ENCODE measurements around the gene RO60.
"Not testable (repeated sequence)": the region's sequence is repeated elsewhere in the genome, so short reads cannot be mapped to it uniquely, and the experiment has no call there.

The RO60 gene

GRCh38 chr1:193036337-193037047, 22.9 kb upstream of the RO60 start:
- ATAC-seq (replicated peaks; ENCODE audit: extremely low read depth, poor library complexity, severe bottlenecking): no peak
- peaks cover 55% of the 10 kb centered on the region for H3K4me1 Mint-ChIP-seq
- H3K9me3 Mint-ChIP-seq: no peaks in the 10 kb centered on the region
- H3K36me3 Mint-ChIP-seq (ENCODE audit: insufficient read depth): peaks cover 3% of the 10 kb centered on the region
- no peak for DNase-seq (ENCODE audit: low spot score in 2 of 2)
- H3K27me3 Mint-ChIP-seq: no peaks in the 10 kb centered on the region
- H3K4me3 Mint-ChIP-seq: no peak overlapping the region
- peak overlapping the region; percentile 58 for H3K27ac Mint-ChIP-seq (ENCODE audit: low read depth)

GRCh38 chr1:193040011-193040410, 19.4 kb upstream of the RO60 start:
- no peaks in the 10 kb centered on the region for H3K27me3 Mint-ChIP-seq
- H3K4me1 Mint-ChIP-seq: peaks cover 40% of the 10 kb centered on the region
- H3K27ac Mint-ChIP-seq (ENCODE audit: low read depth): peak overlapping the region; percentile 30
- no peaks in the 10 kb centered on the region for H3K9me3 Mint-ChIP-seq
- ATAC-seq (replicated peaks; ENCODE audit: extremely low read depth, poor library complexity, severe bottlenecking): no peak
- H3K4me3 Mint-ChIP-seq: no peak overlapping the region
- peaks cover 7% of the 10 kb centered on the region for H3K36me3 Mint-ChIP-seq (ENCODE audit: insufficient read depth)
- no peak for DNase-seq (ENCODE audit: low spot score in 2 of 2)

- Mint-ChIP-seq H3K4me3 (no peak overlapping the region), H3K9me3 (no peaks in the 10 kb centered on the region), H3K27me3 (no peaks in the 10 kb centered on the region), H3K36me3 (ENCODE audit: insufficient read depth) (peaks cover 10% of the 10 kb centered on the region), H3K27ac (ENCODE audit: low read depth) (peak overlapping the region; percentile 14), H3K4me1 (peaks cover 18% of the 10 kb centered on the region)
- DNase-seq (ENCODE audit: low spot score in 2 of 2): no peak
- ATAC-seq (replicated peaks; ENCODE audit: extremely low read depth, poor library complexity, severe bottlenecking): no peak
These were observed 16.4 kb upstream of the RO60 start for GRCh38 chr1:193042766-193043691.

GRCh38 chr1:193048913-193049312, 10.5 kb upstream of the RO60 start:
- H3K36me3 Mint-ChIP-seq (ENCODE audit: insufficient read depth): peaks cover 20% of the 10 kb centered on the region

GRCh38 chr1:193054169-193054675, 5.2 kb upstream of the RO60 start:
- Mint-ChIP-seq H3K27me3 (no peaks in the 10 kb centered on the region), H3K36me3 (ENCODE audit: insufficient read depth) (peaks cover 19% of the 10 kb centered on the region), H3K27ac (ENCODE audit: low read depth) (no peak overlapping the region), H3K9me3 (no peaks in the 10 kb centered on the region), H3K4me3 (no peak overlapping the region), H3K4me1 (peaks cover 45% of the 10 kb centered on the region)
- DNase-seq (ENCODE audit: low spot score in 2 of 2) (no peak), ATAC-seq (replicated peaks; ENCODE audit: extremely low read depth, poor library complexity, severe bottlenecking) (no peak)

More at GRCh38 chr1:193048913-193049312, 10.5 kb upstream of the RO60 start:
- H3K27me3 Mint-ChIP-seq; H3K4me3 Mint-ChIP-seq; H3K27ac Mint-ChIP-seq (ENCODE audit: low read depth); ATAC-seq (replicated peaks; ENCODE audit: extremely low read depth, poor library complexity, severe bottlenecking); DNase-seq (ENCODE audit: low spot score in 2 of 2); H3K9me3 Mint-ChIP-seq; H3K4me1 Mint-ChIP-seq: not testable (repeated sequence)

GRCh38 chr1:193058529-193059281, 707 bp upstream of the RO60 start:
- DNase-seq (ENCODE audit: low spot score in 2 of 2): peak; percentile 35 to 51
- H3K4me1 Mint-ChIP-seq: peaks cover 61% of the 10 kb centered on the region
- ATAC-seq (replicated peaks; ENCODE audit: extremely low read depth, poor library complexity, severe bottlenecking): peak; percentile 47
- peaks cover 18% of the 10 kb centered on the region for H3K36me3 Mint-ChIP-seq (ENCODE audit: insufficient read depth)
- no peaks in the 10 kb centered on the region for H3K27me3 Mint-ChIP-seq
- peak overlapping the region; percentile 91 for H3K4me3 Mint-ChIP-seq
- no peaks in the 10 kb centered on the region for H3K9me3 Mint-ChIP-seq
- H3K27ac Mint-ChIP-seq (ENCODE audit: low read depth): peak overlapping the region; percentile 95

- Mint-ChIP-seq H3K4me1 (peaks cover 60% of the 10 kb centered on the region), H3K27me3 (no peaks in the 10 kb centered on the region), H3K9me3 (no peaks in the 10 kb centered on the region), H3K27ac (ENCODE audit: low read depth) (peak overlapping the region; percentile 95), H3K36me3 (ENCODE audit: insufficient read depth) (peaks cover 18% of the 10 kb centered on the region), H3K4me3 (peak overlapping the region; percentile 91)
- ATAC-seq (replicated peaks; ENCODE audit: extremely low read depth, poor library complexity, severe bottlenecking) (no peak), DNase-seq (ENCODE audit: low spot score in 2 of 2) (no peak)
These were observed 647 bp downstream of the RO60 start for GRCh38 chr1:193060115-193060403.

- no peak for DNase-seq (ENCODE audit: low spot score in 2 of 2)
- Mint-ChIP-seq H3K27ac (ENCODE audit: low read depth) (peak overlapping the region; percentile 95), H3K36me3 (ENCODE audit: insufficient read depth) (peaks cover 18% of the 10 kb centered on the region), H3K4me1 (peaks cover 63% of the 10 kb centered on the region), H3K27me3 (no peaks in the 10 kb centered on the region), H3K9me3 (no peaks in the 10 kb centered on the region), H3K4me3 (peak overlapping the region; percentile 91)
- no peak for ATAC-seq (replicated peaks; ENCODE audit: extremely low read depth, poor library complexity, severe bottlenecking)
These were observed 994 bp downstream of the RO60 start for GRCh38 chr1:193060406-193060805.

- ATAC-seq (replicated peaks; ENCODE audit: extremely low read depth, poor library complexity, severe bottlenecking) (no peak), DNase-seq (ENCODE audit: low spot score in 2 of 2) (no peak)
- H3K36me3 Mint-ChIP-seq (ENCODE audit: insufficient read depth): peaks cover 18% of the 10 kb centered on the region
- H3K27me3 Mint-ChIP-seq: no peaks in the 10 kb centered on the region
- H3K9me3 Mint-ChIP-seq: no peaks in the 10 kb centered on the region
- peak overlapping the region; percentile 95 for H3K27ac Mint-ChIP-seq (ENCODE audit: low read depth)
- H3K4me1 Mint-ChIP-seq: peaks cover 68% of the 10 kb centered on the region
- H3K4me3 Mint-ChIP-seq: peak overlapping the region; percentile 91
These were observed 1.5 kb downstream of the RO60 start for GRCh38 chr1:193060938-193061337.

- no peak for DNase-seq (ENCODE audit: low spot score in 2 of 2)
- Mint-ChIP-seq H3K36me3 (ENCODE audit: insufficient read depth) (peaks cover 18% of the 10 kb centered on the region), H3K4me1 (peaks cover 70% of the 10 kb centered on the region), H3K27ac (ENCODE audit: low read depth) (no peak overlapping the region), H3K27me3 (no peaks in the 10 kb centered on the region), H3K9me3 (no peaks in the 10 kb centered on the region), H3K4me3 (no peak overlapping the region)
- no peak for ATAC-seq (replicated peaks; ENCODE audit: extremely low read depth, poor library complexity, severe bottlenecking)
These were observed 3.5 kb downstream of the RO60 start for GRCh38 chr1:193062698-193063463.

- peaks cover 3% of the 10 kb centered on the region for H3K36me3 Mint-ChIP-seq (ENCODE audit: insufficient read depth)
- peaks cover 56% of the 10 kb centered on the region for H3K4me1 Mint-ChIP-seq
- H3K27ac Mint-ChIP-seq (ENCODE audit: low read depth): peak overlapping the region; percentile 76
- H3K9me3 Mint-ChIP-seq: no peaks in the 10 kb centered on the region
- H3K27me3 Mint-ChIP-seq: no peaks in the 10 kb centered on the region
- DNase-seq (ENCODE audit: low spot score in 2 of 2) (no peak), ATAC-seq (replicated peaks; ENCODE audit: extremely low read depth, poor library complexity, severe bottlenecking) (no peak)
- H3K4me3 Mint-ChIP-seq: no peak overlapping the region
These were observed 6.5 kb downstream of the RO60 start for GRCh38 chr1:193065954-193066353.

GRCh38 chr1:193066606-193067005, 7.2 kb downstream of the RO60 start:
- Mint-ChIP-seq H3K36me3 (ENCODE audit: insufficient read depth) (peaks cover 3% of the 10 kb centered on the region), H3K4me3 (no peak overlapping the region), H3K27me3 (no peaks in the 10 kb centered on the region), H3K9me3 (no peaks in the 10 kb centered on the region), H3K27ac (ENCODE audit: low read depth) (peak overlapping the region; percentile 76), H3K4me1 (peaks cover 51% of the 10 kb centered on the region)
- no peak for ATAC-seq (replicated peaks; ENCODE audit: extremely low read depth, poor library complexity, severe bottlenecking)
- DNase-seq (ENCODE audit: low spot score in 2 of 2): no peak

Measured in central memory CD8-positive, alpha-beta T cell (primary cell).